SK-N-SH treated with all-trans-retinoic acid at 6 μM for 48 hours (cell line): Measurements from ENCODE around the gene RPL36A.

Source experiments
- ATAC-seq: fragments of 200-7000 bp; cut with Tn5 transposase; 3 replicates; pipeline ENCODE4 v1.9.1; 2020; ENCODE audit warnings: mild to moderate bottlenecking, moderate library complexity
- ARNTL ChIP-seq: fragments of 450-650 bp; formaldehyde crosslinking; IDR thresholded peaks from 2 replicates; pipeline ENCODE4 v1.5.0; 2020; ENCODE audit warnings: low read depth, mild to moderate bottlenecking, moderate library complexity, borderline replicate concordance
- BACH2 ChIP-seq: fragments of 250-450 bp; sonication (Bioruptor Pico); IDR thresholded peaks from 2 replicates; pipeline ENCODE4 v1.9.0; 2021; ENCODE audit warnings: mild to moderate bottlenecking, borderline replicate concordance
- CREB5 ChIP-seq: fragments of 250-450 bp; sonication (Bioruptor Pico); IDR thresholded peaks from 2 replicates; pipeline ENCODE4 v1.5.1; 2020; ENCODE audit warnings: low read depth, mild to moderate bottlenecking, moderate library complexity
- CSDC2 ChIP-seq: fragments of 250-450 bp; sonication (Bioruptor Pico); IDR thresholded peaks from 2 replicates; pipeline ENCODE4 v1.5.0; 2020; ENCODE audit warnings: mild to moderate bottlenecking, moderate library complexity
- CSRNP3 ChIP-seq: fragments of 250-450 bp; sonication (Bioruptor Pico); IDR thresholded peaks from 2 replicates; pipeline ENCODE4 v1.5.1; 2021; ENCODE audit warnings: mild to moderate bottlenecking, moderate library complexity
- GLIS3 ChIP-seq: fragments of 250-450 bp; sonication (Bioruptor Pico); IDR thresholded peaks from 2 replicates; pipeline ENCODE4 v1.5.0; 2020; ENCODE audit warnings: mild to moderate bottlenecking, moderate library complexity
- ISL1 ChIP-seq: fragments of 250-450 bp; sonication (Bioruptor Pico); IDR thresholded peaks from 2 replicates; pipeline ENCODE4 v2.1.2; 2022; ENCODE audit warnings: mild to moderate bottlenecking, moderate library complexity
- OSR1 ChIP-seq: fragments of 250-450 bp; sonication (Bioruptor Pico); IDR thresholded peaks from 2 replicates; pipeline ENCODE4 v1.8.0; 2022; ENCODE audit warnings: moderate library complexity, mild to moderate bottlenecking, inconsistent platforms
- PATZ1 ChIP-seq: fragments of 250-450 bp; sonication (Bioruptor Pico); IDR thresholded peaks from 2 replicates; pipeline ENCODE4 v1.8.0; 2020; ENCODE audit warnings: mild to moderate bottlenecking, moderate library complexity, borderline replicate concordance
- POU6F1 ChIP-seq: fragments of 250-450 bp; sonication (Bioruptor Pico); IDR thresholded peaks from 2 replicates; pipeline ENCODE4 v1.8.0; 2021; ENCODE audit warnings: low read depth, mild to moderate bottlenecking, moderate library complexity, borderline replicate concordance
- PPARA ChIP-seq: fragments of 250-450 bp; sonication (Bioruptor Pico); IDR thresholded peaks from 2 replicates; pipeline ENCODE4 v1.5.0; 2020; ENCODE audit warnings: mild to moderate bottlenecking, borderline replicate concordance
- RARB ChIP-seq: fragments of 250-450 bp; sonication (Bioruptor Pico); IDR thresholded peaks from 2 replicates; pipeline ENCODE4 v1.8.0; 2021; ENCODE audit warnings: mild to moderate bottlenecking, moderate library complexity
- SNAI2 ChIP-seq: fragments of 250-450 bp; sonication (Bioruptor Pico); IDR thresholded peaks from 2 replicates; pipeline ENCODE4 v1.5.0; 2020; ENCODE audit warnings: mild to moderate bottlenecking, moderate library complexity
- TCF4 ChIP-seq: fragments of 250-450 bp; sonication (Bioruptor Pico); IDR thresholded peaks from 2 replicates; pipeline ENCODE4 v1.8.0; 2021; ENCODE audit warnings: mild to moderate bottlenecking, moderate library complexity, borderline replicate concordance
- TSHZ2 ChIP-seq: fragments of 250-450 bp; sonication (Bioruptor Pico); IDR thresholded peaks from 2 replicates; pipeline ENCODE4 v1.5.0; 2020; ENCODE audit warnings: mild to moderate bottlenecking, moderate library complexity
- ZC3H10 ChIP-seq: fragments of 250-450 bp; sonication (Bioruptor Pico); IDR thresholded peaks from 2 replicates; pipeline ENCODE4 v1.5.1; 2021; ENCODE audit warnings: mild to moderate bottlenecking, moderate library complexity
- ZFP3 ChIP-seq: fragments of 250-450 bp; sonication (Bioruptor Pico); IDR thresholded peaks from 2 replicates; pipeline ENCODE4 v1.5.0; 2020; ENCODE audit warnings: mild to moderate bottlenecking, moderate library complexity
- ZFP30 ChIP-seq: fragments of 450-650 bp; formaldehyde crosslinking; IDR thresholded peaks from 2 replicates; pipeline ENCODE4 v1.5.0; 2022; ENCODE audit warnings: mild to moderate bottlenecking, moderate library complexity
- ZNF565 ChIP-seq: fragments of 450-650 bp; formaldehyde crosslinking; conservative IDR thresholded peaks from 2 replicates; pipeline ENCODE4 v1.5.0; 2020; ENCODE audit warnings: low read depth, mild to moderate bottlenecking, moderate library complexity
- ZNF70 ChIP-seq: fragments of 450-650 bp; formaldehyde crosslinking; IDR thresholded peaks from 2 replicates; pipeline ENCODE4 v1.5.0; 2020; ENCODE audit warnings: mild to moderate bottlenecking, moderate library complexity
- ZNF8 ChIP-seq: fragments of 450-650 bp; formaldehyde crosslinking; IDR thresholded peaks from 2 replicates; pipeline ENCODE4 v1.5.0; 2020; ENCODE audit warnings: mild to moderate bottlenecking, moderate library complexity

The RPL36A gene

GRCh38 chrX:101391831-101392230 lies 1.0 kb downstream of the RPL36A start:
- ATAC-seq, result no peak
- TF ChIP-seq ZFP3 (no peak), CREB5 (CRISPR knock-in tag) (no peak), ISL1 (no peak), TCF4 (CRISPR knock-in tag) (no peak), OSR1 (CRISPR knock-in tag) (no peak), GLIS3 (CRISPR knock-in tag) (no peak), ZC3H10 (CRISPR knock-in tag) (no peak), ZNF8 (no peak), RARB (CRISPR knock-in tag) (no peak), PATZ1 (CRISPR knock-in tag) (no peak), TSHZ2 (CRISPR knock-in tag) (no peak), ZNF70 (CRISPR knock-in tag) (no peak), CSRNP3 (CRISPR knock-in tag) (no peak), BACH2 (CRISPR knock-in tag) (no peak)

- ATAC-seq, result no peak
- TF ChIP-seq POU6F1 (CRISPR knock-in tag) (no peak), RARB (CRISPR knock-in tag) (no peak), TCF4 (CRISPR knock-in tag) (no peak), ZNF565 (no peak)
- TF ChIP-seq, all 23 proteins: peak for 0
Measured at GRCh38 chrX:101393530-101394305, 2.9 kb downstream of the RPL36A start.

GRCh38 chrX:101394372-101394771 lies 3.6 kb downstream of the RPL36A start:
- ATAC-seq, result no peak
- TF ChIP-seq CREB5 (CRISPR knock-in tag) (no peak), ISL1 (no peak), ZNF565 (no peak), CSDC2 (no peak), SNAI2 (CRISPR knock-in tag) (no peak), ARNTL (no peak), BACH2 (CRISPR knock-in tag) (no peak), ZFP3 (no peak), PPARA (CRISPR knock-in tag) (no peak), ZFP30 (CRISPR knock-in tag) (no peak), ZNF70 (CRISPR knock-in tag) (no peak), OSR1 (CRISPR knock-in tag) (no peak), POU6F1 (CRISPR knock-in tag) (no peak), ZNF8 (no peak)
